Measurements from ENCODE around the gene IKZF3. TPM values are rescaled to one million over a fixed set of nuclear protein-coding genes. Genes with fewer than 3 reads are reported as not detected.
A peak's percentile ranks its signal among the peaks of the same experiment; 100 is the strongest.

The IKZF3 gene
- total RNA-seq, 1 donor from 2014 or later, result 15.9 TPM

DNA sequence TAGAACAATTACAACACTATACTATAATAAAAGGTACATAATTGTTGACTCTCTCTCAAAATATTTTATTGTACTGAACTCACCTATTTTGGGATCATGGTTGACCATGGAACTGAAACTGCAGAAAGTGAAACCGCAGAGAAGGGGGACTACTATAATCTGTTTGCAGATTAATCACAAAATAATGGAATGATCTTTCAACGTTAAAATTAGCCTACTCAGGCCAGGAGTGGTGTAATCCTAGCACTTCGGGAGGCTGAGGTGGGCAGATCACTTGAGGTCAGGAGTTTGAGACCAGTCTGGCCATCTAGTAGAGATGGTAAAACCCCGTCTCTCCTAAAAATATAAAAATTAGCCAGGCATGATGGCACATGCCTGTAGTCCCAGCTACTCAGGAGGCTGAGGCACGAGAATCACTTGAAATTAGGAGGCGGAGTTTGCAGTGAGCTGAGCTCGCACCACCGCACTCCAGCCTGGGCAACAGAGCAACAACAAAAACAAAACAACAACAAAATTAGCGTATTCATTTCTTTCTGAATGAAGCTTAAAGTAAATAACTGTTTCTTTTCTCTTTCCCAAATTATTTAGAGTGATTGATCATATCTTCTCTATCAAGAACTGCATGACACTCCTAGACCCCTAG lies 45.6 kb downstream of the IKZF3 start:
- peaks cover 34% of the 10 kb centered on the region for H3K36me3 Mint-ChIP-seq (ENCODE audit: low read depth)
- H3K9me3 Mint-ChIP-seq, result peaks cover 4% of the 10 kb centered on the region

DNA sequence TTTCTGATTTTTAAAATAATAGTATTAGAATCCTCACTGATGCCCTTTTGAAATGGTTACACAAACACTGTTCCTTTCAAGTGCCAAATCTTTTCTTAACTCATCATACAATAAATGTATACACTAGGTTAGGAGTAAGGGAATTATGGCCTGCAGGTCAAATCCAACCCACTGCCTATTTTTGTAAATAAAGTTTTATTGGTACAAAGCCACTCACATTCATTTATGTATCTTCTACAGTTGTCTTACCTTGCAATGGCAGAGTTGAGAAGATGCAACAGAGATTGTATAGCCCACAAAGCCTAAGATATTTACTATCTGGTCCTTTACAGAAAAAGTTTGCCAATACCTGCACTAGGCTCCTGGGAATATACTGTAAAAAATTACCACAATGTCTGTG lies 47.8 kb downstream of the IKZF3 start:
- peaks cover 21% of the 10 kb centered on the region for H3K36me3 Mint-ChIP-seq (ENCODE audit: low read depth)
- intact Hi-C loops (cut with micrococcal nuclease), result no loop called here
- no peak overlapping the region for H3K4me3 Mint-ChIP-seq
- no peaks in the 10 kb centered on the region for H3K9me3 Mint-ChIP-seq
- peaks cover 41% of the 10 kb centered on the region for H3K4me1 Mint-ChIP-seq
- H3K27ac Mint-ChIP-seq, result no peak overlapping the region
- DNase-seq, result no peak
- no peaks in the 10 kb centered on the region for H3K27me3 Mint-ChIP-seq

More for the DNA sequence above, 45.6 kb downstream of the IKZF3 start:
- H3K27me3 Mint-ChIP-seq, result no peaks in the 10 kb centered on the region
- intact Hi-C loops (cut with micrococcal nuclease), result no loop called here
- peak; percentile 61 for DNase-seq
- H3K4me3 Mint-ChIP-seq, result peak overlapping the region; percentile 9
- peak overlapping the region; percentile 41 for H3K27ac Mint-ChIP-seq
- H3K4me1 Mint-ChIP-seq, result peaks cover 32% of the 10 kb centered on the region

DNA sequence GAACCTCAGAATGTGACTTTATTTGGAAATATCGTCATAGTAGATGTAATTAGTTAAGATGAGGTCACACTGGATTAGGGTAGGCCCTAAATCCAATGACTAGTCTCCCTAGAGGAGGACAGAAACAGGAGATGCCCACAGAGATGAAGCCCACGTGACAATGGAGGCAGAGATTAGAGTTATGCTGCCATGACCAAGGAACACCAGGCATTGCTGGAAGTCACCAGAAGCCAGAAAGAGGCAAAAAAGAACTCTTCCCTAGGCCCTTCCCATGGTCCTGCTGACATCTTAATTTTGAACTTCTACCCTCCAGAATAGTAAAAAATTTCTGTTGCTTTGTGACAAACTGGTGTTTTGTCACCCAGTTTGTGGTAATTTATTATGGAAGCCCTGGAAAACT lies 49.6 kb downstream of the IKZF3 start:
- Mint-ChIP-seq H3K36me3 (ENCODE audit: low read depth) (peaks cover 20% of the 10 kb centered on the region), H3K4me1 (peaks cover 35% of the 10 kb centered on the region), H3K9me3 (no peaks in the 10 kb centered on the region), H3K27me3 (no peaks in the 10 kb centered on the region), H3K27ac (no peak overlapping the region), H3K4me3 (peak overlapping the region; percentile 76)
- intact Hi-C loops (cut with micrococcal nuclease), result loop anchor here (5.0 kb wide), 1 partner anchor 48 kb away; the partner anchor contains the start of gene IKZF3
- peak; percentile 50 for DNase-seq

DNA sequence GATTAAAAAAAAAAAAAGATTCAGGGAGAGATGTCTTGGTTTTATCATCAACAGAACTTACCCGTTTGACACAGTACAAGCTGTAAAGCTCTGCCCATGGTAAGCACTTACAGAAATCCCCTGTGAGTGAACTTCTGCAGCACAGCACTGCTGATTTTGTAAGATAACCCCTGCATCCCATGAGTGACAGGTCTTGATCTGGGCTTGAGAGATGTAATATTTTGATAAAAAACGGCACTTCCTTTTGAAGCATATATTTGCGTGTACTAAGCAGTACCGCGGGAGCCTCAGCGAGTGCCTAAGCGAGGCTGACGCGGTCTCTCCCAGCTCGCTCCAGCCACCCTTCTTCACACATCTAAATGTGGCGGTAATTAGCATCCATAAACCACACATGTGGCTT lies 50.5 kb downstream of the IKZF3 start:
- H3K4me1 Mint-ChIP-seq, result peaks cover 34% of the 10 kb centered on the region
- peak; percentile 85 for DNase-seq
- intact Hi-C loops (cut with micrococcal nuclease), result loop anchor here (5.0 kb wide), 1 partner anchor 49 kb away; the partner anchor contains the start of gene IKZF3
- no peaks in the 10 kb centered on the region for H3K27me3 Mint-ChIP-seq
- peaks cover 20% of the 10 kb centered on the region for H3K36me3 Mint-ChIP-seq (ENCODE audit: low read depth)
- H3K9me3 Mint-ChIP-seq, result no peaks in the 10 kb centered on the region
- peak overlapping the region; percentile 76 for H3K4me3 Mint-ChIP-seq
- H3K27ac Mint-ChIP-seq, result peak overlapping the region; percentile 43

DNA sequence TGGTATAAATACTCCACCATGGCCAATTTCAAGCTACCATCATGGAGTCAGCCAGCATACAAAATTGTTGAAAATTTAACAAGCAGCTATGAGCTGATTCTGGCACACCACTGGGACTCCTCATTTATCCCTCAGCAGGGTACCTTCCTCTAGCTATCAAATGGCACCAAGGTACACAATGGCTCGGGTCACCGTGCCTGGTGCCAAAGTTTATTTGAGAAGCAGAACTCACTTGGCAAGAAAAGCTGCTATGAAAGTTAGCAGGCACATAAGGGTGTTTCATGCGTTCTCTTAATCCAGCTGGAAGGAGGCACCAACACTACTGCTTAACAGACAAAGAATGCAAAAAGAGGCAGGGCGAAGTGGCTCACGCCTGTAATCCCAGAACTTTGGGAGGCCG lies 51.6 kb downstream of the IKZF3 start:
- Mint-ChIP-seq H3K27me3 (no peaks in the 10 kb centered on the region), H3K9me3 (no peaks in the 10 kb centered on the region), H3K4me3 (no peak overlapping the region), H3K4me1 (peaks cover 30% of the 10 kb centered on the region), H3K27ac (peak overlapping the region; percentile 56), H3K36me3 (ENCODE audit: low read depth) (peaks cover 20% of the 10 kb centered on the region)
- DNase-seq, result peak; percentile 52
- intact Hi-C loops (cut with micrococcal nuclease), result loop anchor here (5.0 kb wide), 1 partner anchor 50 kb away; the partner anchor contains the start of gene IKZF3

DNA sequence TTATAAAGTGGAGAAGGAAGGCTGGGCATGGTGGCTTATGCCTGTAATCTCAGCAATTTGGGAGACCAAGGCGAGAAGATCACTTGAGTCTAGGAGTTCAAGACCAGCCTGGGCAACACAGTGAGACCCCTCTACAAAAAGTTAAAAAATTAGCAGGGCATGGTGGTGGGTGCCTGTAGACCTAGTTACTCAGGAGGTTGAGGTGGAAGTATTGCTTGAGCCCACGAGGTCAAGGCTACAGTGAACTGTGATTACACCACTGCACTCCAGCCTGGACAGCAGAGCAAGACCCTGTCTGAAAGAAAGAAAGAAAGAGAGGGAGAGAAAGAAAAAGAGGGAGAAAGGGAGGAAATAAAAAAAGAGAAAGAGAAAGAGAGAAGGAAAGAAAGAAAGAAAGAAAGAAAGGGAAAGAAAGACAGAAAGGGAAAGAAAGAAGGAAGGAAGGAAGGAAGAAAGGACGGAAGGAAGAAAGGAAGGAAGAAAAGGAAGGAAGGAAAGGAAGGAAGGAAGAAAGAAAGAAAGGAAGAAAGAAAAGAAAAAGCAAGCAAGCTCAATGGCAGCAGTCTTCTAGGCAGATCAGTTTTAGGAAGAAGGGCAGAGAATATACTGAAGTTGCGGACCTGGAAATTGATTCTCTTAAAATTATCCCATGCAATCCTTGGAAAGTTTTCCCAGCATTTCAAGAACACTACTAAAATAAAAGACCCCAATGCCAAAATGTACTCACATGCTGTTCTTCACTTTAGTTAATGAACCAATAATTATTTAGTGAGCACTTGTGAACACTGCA lies 53.0 kb downstream of the IKZF3 start:
- no peaks in the 10 kb centered on the region for H3K9me3 Mint-ChIP-seq
- no peak for DNase-seq
- intact Hi-C loops (cut with micrococcal nuclease), result loop anchor here (5.0 kb wide), 1 partner anchor 51 kb away; the partner anchor contains the start of gene IKZF3
- H3K27me3 Mint-ChIP-seq, result no peaks in the 10 kb centered on the region
- H3K27ac Mint-ChIP-seq, result no peak overlapping the region
- peaks cover 33% of the 10 kb centered on the region for H3K4me1 Mint-ChIP-seq
- no peak overlapping the region for H3K4me3 Mint-ChIP-seq
- peaks cover 26% of the 10 kb centered on the region for H3K36me3 Mint-ChIP-seq (ENCODE audit: low read depth)

DNA sequence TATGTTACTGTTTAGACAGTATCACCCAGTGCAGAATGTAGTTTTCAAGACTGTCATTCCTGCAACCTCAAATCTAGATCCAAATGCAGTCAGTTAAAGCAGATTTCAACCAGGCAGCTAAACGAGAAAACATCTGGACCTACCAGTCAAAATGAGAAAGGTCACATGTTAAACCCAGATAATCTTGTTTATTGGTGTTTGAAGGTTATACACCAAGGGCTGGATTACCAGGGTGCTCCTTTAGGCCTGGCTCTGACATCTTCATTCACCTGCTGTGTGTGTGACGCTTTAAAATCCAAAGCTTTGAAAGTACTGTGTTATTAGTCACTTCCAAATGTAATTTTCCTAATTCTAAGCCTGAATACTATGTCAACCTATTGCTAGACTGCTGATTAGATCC lies 54.9 kb downstream of the IKZF3 start:
- intact Hi-C loops (cut with micrococcal nuclease), result no loop called here
- Mint-ChIP-seq H3K9me3 (no peaks in the 10 kb centered on the region), H3K4me3 (no peak overlapping the region), H3K27ac (no peak overlapping the region), H3K27me3 (no peaks in the 10 kb centered on the region), H3K36me3 (ENCODE audit: low read depth) (peaks cover 21% of the 10 kb centered on the region), H3K4me1 (peaks cover 33% of the 10 kb centered on the region)
- DNase-seq, result no peak

DNA sequence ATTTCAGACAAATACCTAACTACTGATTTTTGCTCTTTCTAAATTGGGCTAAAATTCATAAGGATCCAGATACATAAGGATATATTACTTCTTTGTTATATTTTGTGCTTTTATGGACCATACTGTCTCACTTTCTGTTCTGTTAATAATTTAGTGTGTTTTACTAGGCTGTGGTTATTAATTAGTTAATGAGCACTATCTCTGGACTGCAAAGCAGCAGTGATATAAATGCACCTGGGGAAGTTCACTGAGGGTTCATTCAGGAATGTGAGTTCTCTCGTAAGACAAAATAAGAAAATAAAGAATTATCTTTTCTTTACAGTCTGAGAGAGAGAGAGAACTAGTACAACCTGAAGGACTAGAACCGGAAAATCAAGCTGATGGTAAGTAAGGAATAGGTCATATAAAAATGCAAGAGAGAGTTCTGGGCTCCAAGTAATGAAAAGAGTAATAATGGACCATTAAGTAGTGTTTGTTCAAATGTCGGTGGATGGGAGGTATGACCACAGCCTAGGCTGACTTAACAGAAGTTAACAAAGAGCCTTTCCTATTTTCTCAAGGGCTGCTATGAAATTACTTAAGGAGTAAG lies 55.6 kb downstream of the IKZF3 start:
- intact Hi-C loops (cut with micrococcal nuclease), result no loop called here
- Mint-ChIP-seq H3K4me3 (no peak overlapping the region), H3K9me3 (no peaks in the 10 kb centered on the region), H3K27ac (no peak overlapping the region), H3K27me3 (no peaks in the 10 kb centered on the region), H3K36me3 (ENCODE audit: low read depth) (peaks cover 21% of the 10 kb centered on the region), H3K4me1 (peaks cover 27% of the 10 kb centered on the region)
- no peak for DNase-seq

DNA sequence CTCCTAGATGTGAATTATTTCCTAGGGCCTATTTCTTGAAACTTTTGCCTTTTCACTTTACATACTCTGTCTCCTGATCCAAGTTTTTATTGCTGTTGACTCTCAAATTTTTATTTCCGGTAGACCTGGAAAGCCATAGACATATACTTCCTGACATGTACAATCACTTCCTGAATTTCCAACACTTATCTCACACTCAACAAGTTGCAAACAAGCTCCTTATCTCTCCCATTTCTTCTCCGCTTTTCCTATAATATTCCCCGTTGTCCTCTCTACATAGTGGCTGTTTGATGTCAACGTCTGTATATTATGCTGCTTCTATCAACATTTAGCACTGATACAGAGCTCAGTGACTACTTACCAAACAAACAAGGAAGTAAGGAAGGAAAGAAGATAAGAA lies 59.3 kb downstream of the IKZF3 start:
- H3K27me3 Mint-ChIP-seq, result no peaks in the 10 kb centered on the region
- no peak for DNase-seq
- H3K27ac Mint-ChIP-seq, result no peak overlapping the region
- H3K4me1 Mint-ChIP-seq, result peaks cover 23% of the 10 kb centered on the region
- intact Hi-C loops (cut with micrococcal nuclease), result no loop called here
- no peak overlapping the region for H3K4me3 Mint-ChIP-seq
- peaks cover 14% of the 10 kb centered on the region for H3K36me3 Mint-ChIP-seq (ENCODE audit: low read depth)
- H3K9me3 Mint-ChIP-seq, result peaks cover 5% of the 10 kb centered on the region

DNA sequence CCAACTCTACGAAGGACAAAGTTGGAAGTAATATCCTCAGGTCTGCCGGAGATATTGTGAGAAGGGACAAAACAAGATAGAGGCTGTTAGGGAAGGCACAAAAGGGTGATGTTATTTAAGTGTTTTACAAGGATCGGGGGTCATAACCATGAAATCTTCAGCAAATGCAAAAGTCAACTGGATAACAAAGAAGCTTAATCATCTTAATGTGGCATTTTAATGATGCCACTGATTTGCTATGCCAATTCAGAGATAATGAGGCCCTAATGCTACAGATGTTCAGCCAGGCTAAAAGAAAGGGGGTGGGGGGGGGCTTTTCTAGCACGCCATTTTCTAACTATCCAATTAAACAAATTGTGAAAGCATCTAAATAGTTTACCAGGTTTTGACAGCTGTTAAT lies 63.1 kb downstream of the IKZF3 start:
- Mint-ChIP-seq H3K9me3 (peaks cover 8% of the 10 kb centered on the region), H3K27ac (peak overlapping the region; percentile 76), H3K36me3 (ENCODE audit: low read depth) (peaks cover 11% of the 10 kb centered on the region), H3K4me3 (peak overlapping the region; percentile 61), H3K4me1 (peaks cover 37% of the 10 kb centered on the region), H3K27me3 (no peaks in the 10 kb centered on the region)
- intact Hi-C loops (cut with micrococcal nuclease), result no loop called here
- DNase-seq, result no peak

DNA sequence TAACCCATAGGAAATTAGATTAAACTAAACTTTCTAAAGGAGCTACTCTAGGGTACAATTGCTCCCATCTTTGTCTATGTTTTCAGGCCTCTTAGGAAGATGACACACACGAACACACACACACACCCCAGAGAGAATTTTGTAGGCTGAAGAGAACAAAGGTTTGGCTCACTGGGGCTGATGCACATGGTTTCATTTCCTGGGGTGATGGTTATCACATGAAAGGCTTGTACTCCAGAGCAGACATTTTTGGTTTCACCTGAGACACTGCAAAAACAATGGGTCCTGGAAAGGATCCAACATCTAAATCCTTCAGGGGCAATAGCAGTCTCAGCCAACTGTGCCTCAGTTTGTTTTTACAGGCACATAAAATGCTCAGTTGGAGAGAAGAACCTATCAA lies 63.6 kb downstream of the IKZF3 start:
- Mint-ChIP-seq H3K9me3 (peaks cover 8% of the 10 kb centered on the region), H3K36me3 (ENCODE audit: low read depth) (peaks cover 11% of the 10 kb centered on the region), H3K4me1 (peaks cover 37% of the 10 kb centered on the region), H3K27me3 (no peaks in the 10 kb centered on the region), H3K4me3 (peak overlapping the region; percentile 61), H3K27ac (peak overlapping the region; percentile 76)
- peak; percentile 88 for DNase-seq
- intact Hi-C loops (cut with micrococcal nuclease), result loop anchor here (1.0 kb wide), 1 partner anchor 8 kb away; no protein-coding TSS in a partner anchor

DNA sequence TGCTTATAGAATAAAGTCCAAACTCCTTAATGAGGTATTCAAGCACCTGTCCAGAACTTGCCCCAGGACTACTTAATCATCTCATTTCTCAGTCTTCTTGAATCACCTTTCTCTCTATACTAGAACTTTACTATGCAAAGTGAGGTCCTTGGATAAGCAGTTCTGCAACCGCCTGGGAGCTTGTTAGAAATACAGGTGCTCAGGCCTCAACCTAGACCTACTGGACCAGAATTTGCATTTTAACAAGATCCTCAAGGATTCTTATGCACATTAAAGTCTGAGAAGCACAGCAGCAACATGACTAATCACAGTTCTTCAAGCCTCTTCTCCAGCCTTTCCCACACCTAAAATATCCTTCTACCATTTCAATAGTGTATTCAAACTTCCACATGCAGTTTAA lies 64.7 kb downstream of the IKZF3 start:
- H3K4me3 Mint-ChIP-seq, result no peak overlapping the region
- intact Hi-C loops (cut with micrococcal nuclease), result no loop called here
- DNase-seq, result no peak
- H3K27ac Mint-ChIP-seq, result no peak overlapping the region
- no peaks in the 10 kb centered on the region for H3K27me3 Mint-ChIP-seq
- H3K9me3 Mint-ChIP-seq, result peaks cover 8% of the 10 kb centered on the region
- peaks cover 39% of the 10 kb centered on the region for H3K4me1 Mint-ChIP-seq
- peaks cover 11% of the 10 kb centered on the region for H3K36me3 Mint-ChIP-seq (ENCODE audit: low read depth)

DNA sequence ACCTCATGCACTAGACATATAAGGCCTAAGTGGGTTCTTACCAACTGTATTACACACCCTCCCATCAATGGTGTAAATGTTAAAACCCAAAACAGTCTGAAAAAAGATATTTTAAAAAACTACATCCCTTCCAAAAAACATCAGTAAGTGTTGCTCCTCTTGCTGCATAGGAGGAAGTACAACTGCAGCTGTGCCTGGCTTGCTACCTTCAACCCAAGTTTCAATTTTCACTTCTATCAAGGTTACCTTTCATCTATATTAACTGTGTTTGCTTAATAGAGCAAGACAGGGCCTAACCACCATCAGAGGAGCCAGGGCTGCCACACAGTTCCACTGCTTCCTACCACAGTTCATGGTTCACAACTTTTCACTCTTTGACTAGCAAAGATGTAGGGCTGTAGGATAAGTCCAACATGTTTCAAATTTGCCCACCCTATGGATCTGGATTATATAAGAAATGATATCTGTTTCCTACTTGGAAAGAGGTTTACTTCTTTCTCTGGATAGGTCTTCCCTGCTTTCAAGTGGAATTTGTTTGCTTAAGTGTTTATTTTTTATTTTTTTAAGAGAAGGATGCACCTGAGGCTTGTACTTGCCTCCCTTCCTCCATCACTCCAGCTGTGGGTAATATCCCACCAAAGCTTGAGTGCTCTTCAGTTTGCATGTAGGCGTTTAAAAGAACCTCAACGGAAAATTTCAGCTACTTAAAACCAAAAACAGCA lies 69.7 kb downstream of the IKZF3 start:
- DNase-seq, result peak; percentile 75
- Mint-ChIP-seq H3K27me3 (no peaks in the 10 kb centered on the region), H3K4me3 (peak overlapping the region; percentile 76), H3K4me1 (peaks cover 55% of the 10 kb centered on the region), H3K27ac (peak overlapping the region; percentile 81), H3K36me3 (ENCODE audit: low read depth) (peaks cover 18% of the 10 kb centered on the region), H3K9me3 (peaks cover 3% of the 10 kb centered on the region)
- intact Hi-C loops (cut with micrococcal nuclease), result loop anchor here (5.0 kb wide), 2 partner anchors 37 to 133 kb away; partner anchors contain the start of genes LRRC3C and ORMDL3
